Measurements from ENCODE around the gene MSLN. TPM values are rescaled to one million over a fixed set of nuclear protein-coding genes. Genes with fewer than 3 reads are reported as not detected.

MSLN gene
- total and polyA plus RNA-seq, 2 of the 13 experiments (the other 11 are each of a cell fraction or from before 2014, with no cell fraction given) = 2.0 to 2.3 TPM

GRCh38 chr16:760545-761343 is at the start of gene MSLN (continued):
- TF ChIP-seq SCMH1 (CRISPR knock-in tag; IDR thresholded peaks at IDR 0.05; ENCODE audit: borderline replicate concordance) = no peak
- 0 out of 2 replicates have a peak, but pooled peaks have one; percentile 21 for TF ChIP-seq TFAP4 (IDR thresholded peaks at IDR 0.05; ENCODE audit: borderline replicate concordance, low read depth)
- peak; percentile 63; the same call in 1 of the 2 replicates for TF ChIP-seq HNRNPL (IDR thresholded peaks at IDR 0.05; ENCODE audit: low read depth, low read length)
- TF ChIP-seq TBX2 (CRISPR knock-in tag; IDR thresholded peaks at IDR 0.05; ENCODE audit: borderline replicate concordance) = peak; percentile 30; the same call in 1 of the 2 replicates
- TF ChIP-seq UBTF (CRISPR knock-in tag; IDR thresholded peaks at IDR 0.05) = 0 out of 2 replicates have a peak, but pooled peaks have one; percentile 28
- TF ChIP-seq ATM (IDR thresholded peaks at IDR 0.05; ENCODE audit: borderline replicate concordance) = no peak
- TF ChIP-seq RFXAP (CRISPR knock-in tag; IDR thresholded peaks at IDR 0.05; ENCODE audit: borderline replicate concordance) = no peak
- TF ChIP-seq ISL2 (CRISPR knock-in tag; IDR thresholded peaks at IDR 0.05) = 0 out of 2 replicates have a peak, but pooled peaks have one; percentile 12
- no peak for TF ChIP-seq EHMT2 (IDR thresholded peaks at IDR 0.05; ENCODE audit: borderline replicate concordance, low read depth, low read length)
- no peak for TF ChIP-seq CBX2 (IDR thresholded peaks at IDR 0.05; ENCODE audit: low read depth, low read length)
- no peak for TF ChIP-seq CBX2 (CRISPR knock-in tag; IDR thresholded peaks at IDR 0.05; ENCODE audit: low read depth)
- no peak for TF ChIP-seq RFX1 (IDR thresholded peaks at IDR 0.05)
- no peak for TF ChIP-seq TCF12 (IDR thresholded peaks at IDR 0.05)
- TF ChIP-seq TCF12 (CRISPR knock-in tag; IDR thresholded peaks at IDR 0.05) = no peak
- TF ChIP-seq HNF4G (IDR thresholded peaks at IDR 0.05; ENCODE audit: borderline replicate concordance, low read depth, low read length) = peak; percentile 59
- no peak; the same call in 1 of the 2 replicates for TF ChIP-seq HNF4G (CRISPR knock-in tag; IDR thresholded peaks at IDR 0.05; ENCODE audit: borderline replicate concordance, low read depth)
- TF ChIP-seq GABPB1 (CRISPR knock-in tag; IDR thresholded peaks at IDR 0.05) = no peak
- peak; percentile 56; the same call in 1 of the 2 replicates for TF ChIP-seq MTA1 (CRISPR knock-in tag; IDR thresholded peaks at IDR 0.05; ENCODE audit: borderline replicate concordance)
- TF ChIP-seq ZNF607 (CRISPR knock-in tag; IDR thresholded peaks at IDR 0.05; ENCODE audit: borderline replicate concordance) = no peak
- peak; percentile 31; the same call in 1 of the 2 replicates for TF ChIP-seq GATAD2A (CRISPR knock-in tag; IDR thresholded peaks at IDR 0.05)
- 0 out of 2 replicates have a peak, but pooled peaks have one; percentile 24 for TF ChIP-seq ZNF574 (CRISPR knock-in tag; IDR thresholded peaks at IDR 0.05)
- TF ChIP-seq ZBTB2 (CRISPR knock-in tag; IDR thresholded peaks at IDR 0.05; ENCODE audit: low read depth) = no peak

Measured in HepG2 (cell line).